HFFc6 (cell line): Measurements from ENCODE around the gene PABPN1L. TPM values are rescaled to one million over a fixed set of nuclear protein-coding genes. Genes with fewer than 3 reads are reported as not detected.

Experiments used
- DNase-seq: peaks from one replicate; pipeline ENCODE4 v3.0.0-alpha.2; 2018
- H3K27ac Mint-ChIP-seq: 2 replicates; pipeline ENCODE4 v1.8.0; 2020; ENCODE audit warnings: mild to moderate bottlenecking, mixed read lengths
- H3K27me3 Mint-ChIP-seq: 2 replicates; pipeline ENCODE4 v1.8.0; 2021; ENCODE audit warnings: mild to moderate bottlenecking, moderate library complexity, mixed read lengths; ENCODE audit not compliant: insufficient read depth
- H3K36me3 Mint-ChIP-seq: 2 replicates; pipeline ENCODE4 v1.8.0; 2021; ENCODE audit warnings: low read depth, mixed read lengths
- H3K4me1 Mint-ChIP-seq: 2 replicates; pipeline ENCODE4 v1.8.0; 2020; ENCODE audit warnings: low read depth, mixed read lengths
- H3K4me3 Mint-ChIP-seq: 2 replicates; pipeline ENCODE4 v1.8.0; 2020; ENCODE audit warnings: mild to moderate bottlenecking, moderate library complexity, mixed read lengths
- H3K9me3 Mint-ChIP-seq: 2 replicates; pipeline ENCODE4 v1.8.0; 2020; ENCODE audit warnings: mild to moderate bottlenecking, mixed read lengths
- total RNA-seq, 6 experiments: library from RNA; stranded (reverse); fragmentation: NEBNext Ultra II Directional; extraction: Animal tissue kit (Norgen Biotek cat#: 25700); gene quantifications; 2 replicates in 1 of 6; 3 replicates in 5 of 6; pipeline ENCODE4 v1.2.3, GENCODE V29; 2021
- TF ChIP-seq, protein P1 (sequence below): fragments of 200-600 bp; sonication (generic); IDR thresholded peaks from 2 replicates; pipeline ENCODE4 v1.5.0; 2021; ENCODE audit warnings: antibody characterized with exemption, mild to moderate bottlenecking

The PABPN1L gene
- total RNA-seq, 6 experiments from 2014 or later = not detected

DNA sequence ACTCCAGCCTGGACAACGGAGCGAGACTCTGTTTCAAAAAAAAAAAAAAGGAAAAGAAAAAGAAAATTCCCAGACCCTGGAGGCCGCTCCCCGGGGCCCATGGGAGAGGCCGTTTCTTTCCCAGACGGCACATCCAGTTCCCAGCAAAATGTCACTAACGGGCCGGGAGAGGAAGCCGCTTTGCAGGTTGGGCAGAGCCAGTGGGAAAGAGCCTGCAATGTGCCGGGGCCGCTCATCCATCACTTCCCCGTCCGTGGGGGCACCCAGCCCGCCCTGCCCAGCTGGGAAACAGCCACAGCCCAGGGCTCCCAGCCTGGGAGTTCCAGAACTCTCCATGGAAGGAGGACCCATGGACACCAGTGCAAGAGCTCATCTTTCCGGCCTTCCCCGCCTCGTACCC lies 41.8 kb upstream of the PABPN1L start:
- TF ChIP-seq, protein P1, sequence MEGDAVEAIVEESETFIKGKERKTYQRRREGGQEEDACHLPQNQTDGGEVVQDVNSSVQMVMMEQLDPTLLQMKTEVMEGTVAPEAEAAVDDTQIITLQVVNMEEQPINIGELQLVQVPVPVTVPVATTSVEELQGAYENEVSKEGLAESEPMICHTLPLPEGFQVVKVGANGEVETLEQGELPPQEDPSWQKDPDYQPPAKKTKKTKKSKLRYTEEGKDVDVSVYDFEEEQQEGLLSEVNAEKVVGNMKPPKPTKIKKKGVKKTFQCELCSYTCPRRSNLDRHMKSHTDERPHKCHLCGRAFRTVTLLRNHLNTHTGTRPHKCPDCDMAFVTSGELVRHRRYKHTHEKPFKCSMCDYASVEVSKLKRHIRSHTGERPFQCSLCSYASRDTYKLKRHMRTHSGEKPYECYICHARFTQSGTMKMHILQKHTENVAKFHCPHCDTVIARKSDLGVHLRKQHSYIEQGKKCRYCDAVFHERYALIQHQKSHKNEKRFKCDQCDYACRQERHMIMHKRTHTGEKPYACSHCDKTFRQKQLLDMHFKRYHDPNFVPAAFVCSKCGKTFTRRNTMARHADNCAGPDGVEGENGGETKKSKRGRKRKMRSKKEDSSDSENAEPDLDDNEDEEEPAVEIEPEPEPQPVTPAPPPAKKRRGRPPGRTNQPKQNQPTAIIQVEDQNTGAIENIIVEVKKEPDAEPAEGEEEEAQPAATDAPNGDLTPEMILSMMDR = no peak
- H3K27ac Mint-ChIP-seq = no peak overlapping the region
- H3K27me3 Mint-ChIP-seq = peaks cover 12% of the 10 kb centered on the region
- no peak for DNase-seq
- H3K9me3 Mint-ChIP-seq = no peaks in the 10 kb centered on the region
- H3K4me3 Mint-ChIP-seq = no peak overlapping the region
- H3K36me3 Mint-ChIP-seq = no peaks in the 10 kb centered on the region
- H3K4me1 Mint-ChIP-seq = peaks cover 5% of the 10 kb centered on the region; the same call in 1 of the 2 replicates

DNA sequence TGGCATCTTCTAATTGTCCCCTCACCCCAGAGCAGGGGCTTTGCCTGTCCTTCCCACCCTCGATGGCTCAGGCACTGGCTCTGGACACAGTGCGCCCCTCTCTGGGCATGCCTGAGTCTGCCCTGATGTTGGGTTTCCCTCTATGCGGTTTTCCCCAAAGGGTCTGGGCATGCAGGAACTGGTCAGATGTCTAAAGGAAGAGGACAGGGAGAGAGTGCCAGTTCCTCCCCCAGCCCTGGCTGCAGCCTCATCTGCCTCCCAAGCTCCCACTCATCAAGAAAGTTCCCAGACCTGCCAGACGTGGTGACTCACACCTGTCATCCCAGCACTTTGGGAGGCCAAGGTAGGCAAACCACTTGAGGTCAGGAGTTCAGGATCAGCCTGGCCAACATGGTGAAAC lies 41.3 kb upstream of the PABPN1L start:
- TF ChIP-seq, protein P1 = no peak
- Mint-ChIP-seq H3K4me3 (no peak overlapping the region), H3K36me3 (no peaks in the 10 kb centered on the region), H3K9me3 (no peaks in the 10 kb centered on the region), H3K27me3 (peaks cover 12% of the 10 kb centered on the region), H3K4me1 (peaks cover 5% of the 10 kb centered on the region; the same call in 1 of the 2 replicates), H3K27ac (no peak overlapping the region)
- peak; percentile 17 for DNase-seq

DNA sequence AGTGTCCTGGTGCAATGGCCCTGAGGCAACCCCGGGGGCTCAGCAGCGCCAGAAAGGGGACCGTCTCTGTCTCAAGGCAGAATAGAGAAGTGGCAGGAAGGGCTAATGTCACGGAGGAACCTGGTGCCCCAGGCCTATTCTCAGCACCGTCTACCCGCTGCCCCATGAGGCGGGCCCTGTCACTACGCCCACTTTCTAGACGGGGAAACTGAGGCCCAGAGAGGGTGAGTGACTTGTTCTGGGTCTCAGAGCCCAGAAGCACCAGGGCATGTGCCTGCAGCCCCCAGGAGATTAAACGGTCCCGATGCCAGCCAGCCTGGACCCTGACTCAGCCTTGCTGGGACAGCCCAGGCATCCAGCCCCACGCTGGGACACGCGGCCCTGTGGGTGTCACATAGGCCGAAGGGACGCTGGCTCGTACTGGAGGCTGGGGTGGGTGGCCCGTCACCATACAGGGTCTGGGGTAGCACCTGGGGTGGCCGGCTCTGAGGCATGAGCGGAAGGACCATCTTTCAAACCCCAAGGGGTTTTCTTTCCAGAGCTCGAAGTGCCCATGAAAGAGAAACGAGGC lies 40.2 kb upstream of the PABPN1L start:
- DNase-seq = no peak
- Mint-ChIP-seq H3K36me3 (no peaks in the 10 kb centered on the region), H3K4me3 (no peak overlapping the region), H3K27ac (no peak overlapping the region), H3K9me3 (no peaks in the 10 kb centered on the region), H3K4me1 (peaks cover 5% of the 10 kb centered on the region; the same call in 1 of the 2 replicates), H3K27me3 (peaks cover 12% of the 10 kb centered on the region)
- TF ChIP-seq, protein P1 = peak; percentile 29

DNA sequence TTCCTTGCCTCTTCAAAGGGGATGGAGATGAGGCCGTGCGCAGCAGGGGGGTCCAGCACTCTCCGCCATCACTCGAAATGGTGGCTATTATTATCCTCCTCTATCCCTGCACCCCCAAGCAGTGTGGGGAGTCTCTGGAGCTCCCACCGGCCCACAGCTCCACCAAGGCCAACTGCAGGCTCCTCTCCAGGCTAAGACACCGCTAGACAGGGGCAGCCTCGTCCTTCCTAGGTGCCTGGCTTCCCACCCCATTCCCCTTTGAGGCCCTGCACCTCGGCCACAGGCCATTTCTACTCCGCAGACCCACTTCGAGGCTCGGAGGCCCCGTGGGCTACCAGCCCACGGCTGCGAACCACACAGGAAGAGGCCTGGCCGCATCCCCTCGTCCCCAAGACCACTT lies 39.6 kb upstream of the PABPN1L start:
- H3K9me3 Mint-ChIP-seq = no peaks in the 10 kb centered on the region
- no peak for DNase-seq
- TF ChIP-seq, protein P1 = no peak
- peaks cover 9% of the 10 kb centered on the region for H3K27me3 Mint-ChIP-seq
- H3K36me3 Mint-ChIP-seq = no peaks in the 10 kb centered on the region
- no peak overlapping the region for H3K4me3 Mint-ChIP-seq
- H3K27ac Mint-ChIP-seq = no peak overlapping the region
- H3K4me1 Mint-ChIP-seq = peaks cover 5% of the 10 kb centered on the region; the same call in 1 of the 2 replicates

DNA sequence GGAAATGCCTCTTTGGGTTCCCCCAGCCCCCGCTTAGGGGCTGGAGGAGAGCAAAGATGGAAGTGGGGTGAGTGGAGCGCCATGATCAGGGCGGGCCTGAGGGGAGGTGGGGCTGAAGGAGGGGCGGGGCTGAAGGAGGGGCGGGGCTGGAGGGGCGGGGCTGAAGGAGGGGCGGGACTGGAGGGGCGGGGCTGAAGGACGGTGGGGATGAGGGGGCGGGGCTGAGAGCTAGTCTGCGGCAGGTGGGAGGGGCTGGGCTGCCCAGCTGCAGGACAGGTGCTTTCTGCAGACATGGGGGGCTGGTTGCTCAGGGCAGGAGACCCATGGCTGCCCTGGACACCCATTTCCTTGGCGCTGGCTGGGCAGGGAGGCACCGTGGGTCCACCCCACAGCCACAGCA lies 39.1 kb upstream of the PABPN1L start:
- Mint-ChIP-seq H3K36me3 (no peaks in the 10 kb centered on the region), H3K27me3 (peaks cover 9% of the 10 kb centered on the region), H3K27ac (no peak overlapping the region), H3K4me1 (peaks cover 5% of the 10 kb centered on the region; the same call in 1 of the 2 replicates), H3K9me3 (no peaks in the 10 kb centered on the region), H3K4me3 (no peak overlapping the region)
- DNase-seq = no peak
- TF ChIP-seq, protein P1 = no peak
